Neural progenitor cell (in vitro differentiated cells): ENCODE results near the gene CDH12.

Experiments
- CTCF ChIP-seq: fragments of 200-600 bp; sonication (generic); IDR thresholded peaks from 2 replicates; pipeline ENCODE4 v1.5.1; 2017; ENCODE audit warnings: antibody characterized with exemption, mild to moderate bottlenecking
- EZH2 ChIP-seq: fragments of 200-600 bp; sonication (generic); IDR thresholded peaks from 2 replicates; pipeline ENCODE4 v1.6.1; 2017; ENCODE audit warnings: antibody characterized with exemption, mild to moderate bottlenecking, moderate library complexity
- EZH2phosphoT487 ChIP-seq: fragments of 200-600 bp; sonication (generic); IDR thresholded peaks from 2 replicates; pipeline ENCODE4 v1.6.1; 2017; ENCODE audit warnings: antibody characterized with exemption

GRCh38 chr5:22079002-22079401 is 774.1 kb downstream of the CDH12 start:
- TF ChIP-seq EZH2phosphoT487 (no peak), EZH2 (no peak), CTCF (no peak)
